ENCODE results near the gene DDX55.
"Not testable (repeated sequence)": the region's sequence is repeated elsewhere in the genome, so short reads cannot be mapped to it uniquely, and the experiment has no call there.

Gene DDX55, protein sequence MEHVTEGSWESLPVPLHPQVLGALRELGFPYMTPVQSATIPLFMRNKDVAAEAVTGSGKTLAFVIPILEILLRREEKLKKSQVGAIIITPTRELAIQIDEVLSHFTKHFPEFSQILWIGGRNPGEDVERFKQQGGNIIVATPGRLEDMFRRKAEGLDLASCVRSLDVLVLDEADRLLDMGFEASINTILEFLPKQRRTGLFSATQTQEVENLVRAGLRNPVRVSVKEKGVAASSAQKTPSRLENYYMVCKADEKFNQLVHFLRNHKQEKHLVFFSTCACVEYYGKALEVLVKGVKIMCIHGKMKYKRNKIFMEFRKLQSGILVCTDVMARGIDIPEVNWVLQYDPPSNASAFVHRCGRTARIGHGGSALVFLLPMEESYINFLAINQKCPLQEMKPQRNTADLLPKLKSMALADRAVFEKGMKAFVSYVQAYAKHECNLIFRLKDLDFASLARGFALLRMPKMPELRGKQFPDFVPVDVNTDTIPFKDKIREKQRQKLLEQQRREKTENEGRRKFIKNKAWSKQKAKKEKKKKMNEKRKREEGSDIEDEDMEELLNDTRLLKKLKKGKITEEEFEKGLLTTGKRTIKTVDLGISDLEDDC

GRCh38 chr12:123601602-123602489 lies at the start of gene DDX55:
TSS of gene DDX55 (plus strand) at chr12:123602099. CDS start at chr12:123602149, 50 bp downstream.
- in situ Hi-C loops (cut with MboI; ENCODE audit: low sequenced_read_pairs, unreplicated experiment) = no loop called here

GRCh38 chr12:123554136-123554535 lies 47.8 kb upstream of the DDX55 start:
- in situ Hi-C loops (cut with MboI; ENCODE audit: low sequenced_read_pairs, unreplicated experiment); DNase-seq (ENCODE audit: low spot score): not testable (repeated sequence)

More at GRCh38 chr12:123601602-123602489, at the start of gene DDX55:
- peak; percentile 92 for DNase-seq (ENCODE audit: low spot score)
- TF ChIP-seq, protein P1, sequence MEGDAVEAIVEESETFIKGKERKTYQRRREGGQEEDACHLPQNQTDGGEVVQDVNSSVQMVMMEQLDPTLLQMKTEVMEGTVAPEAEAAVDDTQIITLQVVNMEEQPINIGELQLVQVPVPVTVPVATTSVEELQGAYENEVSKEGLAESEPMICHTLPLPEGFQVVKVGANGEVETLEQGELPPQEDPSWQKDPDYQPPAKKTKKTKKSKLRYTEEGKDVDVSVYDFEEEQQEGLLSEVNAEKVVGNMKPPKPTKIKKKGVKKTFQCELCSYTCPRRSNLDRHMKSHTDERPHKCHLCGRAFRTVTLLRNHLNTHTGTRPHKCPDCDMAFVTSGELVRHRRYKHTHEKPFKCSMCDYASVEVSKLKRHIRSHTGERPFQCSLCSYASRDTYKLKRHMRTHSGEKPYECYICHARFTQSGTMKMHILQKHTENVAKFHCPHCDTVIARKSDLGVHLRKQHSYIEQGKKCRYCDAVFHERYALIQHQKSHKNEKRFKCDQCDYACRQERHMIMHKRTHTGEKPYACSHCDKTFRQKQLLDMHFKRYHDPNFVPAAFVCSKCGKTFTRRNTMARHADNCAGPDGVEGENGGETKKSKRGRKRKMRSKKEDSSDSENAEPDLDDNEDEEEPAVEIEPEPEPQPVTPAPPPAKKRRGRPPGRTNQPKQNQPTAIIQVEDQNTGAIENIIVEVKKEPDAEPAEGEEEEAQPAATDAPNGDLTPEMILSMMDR (IDR thresholded peaks at IDR 0.05; ENCODE audit: borderline replicate concordance, control extremely low read depth, extremely low read depth, insufficient read depth, missing control alignments) = peak; percentile 26

- DNase-seq (ENCODE audit: low spot score); in situ Hi-C loops (cut with MboI; ENCODE audit: low sequenced_read_pairs, unreplicated experiment): not testable (repeated sequence)
Measured at GRCh38 chr12:123554843-123555242, 47.1 kb upstream of the DDX55 start.

DNA sequence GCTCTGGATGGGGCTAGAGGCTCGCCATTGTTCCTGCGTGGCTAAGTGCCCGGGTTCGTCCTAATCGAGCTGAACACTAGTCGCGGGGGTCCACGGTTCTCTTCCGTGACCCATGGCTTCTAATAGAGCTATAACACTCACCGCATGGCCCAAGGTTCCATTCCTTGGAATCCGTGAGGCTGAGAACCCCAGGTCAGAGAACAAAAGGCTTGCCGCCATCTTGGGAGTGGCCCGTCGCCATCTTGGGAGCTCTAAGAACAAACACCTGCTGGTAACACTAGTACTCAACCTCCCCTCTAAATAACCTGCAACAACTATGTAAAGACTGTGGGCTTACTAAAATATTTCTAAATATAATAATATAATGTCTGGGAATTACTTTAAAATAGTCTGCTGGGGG lies 43.4 kb upstream of the DDX55 start:
- DNase-seq (ENCODE audit: low spot score); in situ Hi-C loops (cut with MboI; ENCODE audit: low sequenced_read_pairs, unreplicated experiment): not testable (repeated sequence)

DNA sequence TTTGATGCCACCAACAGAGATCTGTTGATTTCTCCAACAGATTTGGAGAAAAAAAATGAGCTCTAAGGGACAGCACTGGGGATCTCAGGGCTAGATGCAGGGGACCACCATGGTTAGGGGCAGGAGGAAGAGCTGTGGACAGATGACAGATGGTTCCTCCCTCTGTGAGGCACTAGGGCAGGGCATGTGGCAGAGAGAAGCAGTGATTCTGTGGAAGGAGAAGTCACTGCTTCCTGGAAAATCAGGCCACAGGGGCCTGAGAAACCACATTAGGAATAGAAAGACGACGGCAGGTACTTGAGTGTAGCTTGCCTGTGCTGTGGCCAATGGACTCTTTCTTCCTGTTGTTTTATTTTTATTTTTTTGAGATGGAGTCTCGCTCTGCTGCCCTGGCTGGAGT lies 42.4 kb upstream of the DDX55 start:
- TF ChIP-seq, protein P1 (IDR thresholded peaks at IDR 0.05; ENCODE audit: borderline replicate concordance, control extremely low read depth, extremely low read depth, insufficient read depth, missing control alignments) = no peak
- DNase-seq (ENCODE audit: low spot score) = no peak
- in situ Hi-C loops (cut with MboI; ENCODE audit: low sequenced_read_pairs, unreplicated experiment) = no loop called here

DNA sequence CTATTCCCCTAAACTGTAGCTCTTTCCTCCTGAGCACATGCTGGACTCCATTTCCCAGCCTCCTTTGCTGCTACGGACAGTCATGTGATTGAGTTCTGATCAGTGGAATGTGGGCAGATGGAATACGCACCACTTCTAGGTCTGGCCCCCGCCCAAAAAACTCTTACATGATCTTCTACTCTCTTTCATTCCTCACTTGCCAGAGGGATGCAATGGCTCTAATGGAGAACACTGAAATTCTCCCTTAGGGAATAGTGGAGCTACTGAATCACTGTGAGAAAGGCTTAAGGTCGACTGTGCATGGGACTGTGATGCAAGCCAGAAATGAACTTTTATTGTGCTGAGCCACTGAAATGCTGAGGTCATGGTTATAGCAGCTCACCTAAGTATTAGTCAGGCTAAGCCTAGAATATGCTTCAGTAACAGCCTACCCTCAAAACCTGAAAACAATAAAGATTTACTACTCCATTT lies 30.5 kb upstream of the DDX55 start:
- in situ Hi-C loops (cut with MboI; ENCODE audit: low sequenced_read_pairs, unreplicated experiment) = no loop called here
- TF ChIP-seq, protein P1 (IDR thresholded peaks at IDR 0.05; ENCODE audit: borderline replicate concordance, control extremely low read depth, extremely low read depth, insufficient read depth, missing control alignments) = no peak
- DNase-seq (ENCODE audit: low spot score) = no peak

- no peak for DNase-seq (ENCODE audit: low spot score)
- in situ Hi-C loops (cut with MboI; ENCODE audit: low sequenced_read_pairs, unreplicated experiment) = no loop called here
- TF ChIP-seq, protein P1 (IDR thresholded peaks at IDR 0.05; ENCODE audit: borderline replicate concordance, control extremely low read depth, extremely low read depth, insufficient read depth, missing control alignments) = no peak
Measured at GRCh38 chr12:123572391-123572790, 29.5 kb upstream of the DDX55 start.

DNA sequence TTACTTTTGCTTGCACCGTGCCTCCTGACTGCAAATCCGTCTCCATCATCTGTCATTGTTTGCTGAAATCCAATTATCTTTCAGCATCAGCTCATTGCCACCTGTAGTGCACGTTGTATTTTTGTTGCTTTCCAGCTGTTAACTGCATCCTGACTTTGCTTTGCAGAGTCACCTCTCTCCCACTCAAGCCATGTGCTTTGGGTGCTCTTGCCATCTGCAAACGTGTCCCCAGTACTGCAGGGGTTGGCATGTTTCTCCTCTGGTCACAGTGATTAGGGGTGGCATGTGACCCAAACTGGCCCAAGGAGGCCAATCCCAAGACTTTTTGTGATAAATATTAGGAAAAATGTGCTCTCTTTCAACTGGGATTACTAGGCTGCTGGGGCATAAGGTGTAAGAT lies 28.0 kb upstream of the DDX55 start:
- TF ChIP-seq, protein P1 (IDR thresholded peaks at IDR 0.05; ENCODE audit: borderline replicate concordance, control extremely low read depth, extremely low read depth, insufficient read depth, missing control alignments) = no peak
- in situ Hi-C loops (cut with MboI; ENCODE audit: low sequenced_read_pairs, unreplicated experiment) = no loop called here
- DNase-seq (ENCODE audit: low spot score) = no peak

Data from GM13976 (cell line).